NCI-H226 (cell line): ENCODE data around the gene GRK1.
"Not testable (repeated sequence)": the region's sequence is repeated elsewhere in the genome, so short reads cannot be mapped to it uniquely, and the experiment has no call there.

Source experiments
- DNase-seq: peaks from one replicate; pipeline ENCODE4 v3.0.0-alpha.2; 2015

Gene GRK1

DNA sequence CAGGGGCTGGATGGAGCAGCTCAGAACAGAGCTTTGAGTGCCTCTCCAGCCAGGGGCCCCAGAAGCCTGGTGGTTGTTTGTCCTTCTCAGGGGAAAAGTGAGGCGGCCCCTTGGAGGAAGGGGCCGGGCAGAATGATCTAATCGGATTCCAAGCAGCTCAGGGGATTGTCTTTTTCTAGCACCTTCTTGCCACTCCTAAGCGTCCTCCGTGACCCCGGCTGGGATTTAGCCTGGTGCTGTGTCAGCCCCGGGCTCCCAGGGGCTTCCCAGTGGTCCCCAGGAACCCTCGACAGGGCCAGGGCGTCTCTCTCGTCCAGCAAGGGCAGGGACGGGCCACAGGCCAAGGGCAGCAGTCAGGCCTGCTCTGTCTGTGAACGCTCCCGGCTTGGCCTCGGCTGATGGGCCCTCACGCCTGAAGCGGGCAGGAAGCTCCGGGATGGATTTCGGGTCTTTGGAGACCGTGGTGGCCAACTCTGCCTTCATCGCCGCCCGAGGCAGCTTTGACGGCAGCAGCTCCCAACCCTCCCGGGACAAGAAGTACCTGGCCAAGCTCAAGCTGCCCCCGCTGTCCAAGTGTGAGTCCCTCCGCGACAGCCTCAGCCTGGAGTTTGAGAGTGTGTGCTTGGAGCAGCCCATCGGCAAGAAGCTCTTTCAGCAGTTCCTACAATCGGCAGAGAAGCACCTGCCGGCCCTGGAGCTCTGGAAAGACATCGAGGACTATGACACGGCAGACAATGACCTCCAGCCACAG, at the start of gene GRK1:
Gene GRK1 (plus strand): TSS at position 269 of the 751 bp plus-strand sequence. CDS start 168 bp downstream, at position 437.
- no peak for DNase-seq

DNA sequence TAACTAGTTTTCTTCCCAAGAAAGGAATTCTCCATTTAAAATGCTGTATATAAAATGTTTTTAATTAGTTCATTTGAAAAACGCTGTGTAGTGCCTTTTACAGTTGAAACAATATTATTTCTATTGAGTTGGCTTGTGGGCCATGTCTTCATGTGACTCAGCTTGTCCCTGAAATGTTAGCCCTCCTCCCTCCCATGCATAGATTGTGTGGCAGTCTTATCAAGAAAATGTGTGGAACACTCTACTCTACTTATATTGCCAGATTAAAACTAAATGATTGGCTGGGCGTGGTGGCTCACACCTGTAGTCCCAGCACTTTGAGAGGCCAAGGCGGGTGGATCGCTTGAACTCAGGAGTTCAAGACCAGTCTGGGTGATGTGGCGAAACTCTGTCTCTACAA, 49.1 kb upstream of the GRK1 start:
- DNase-seq: no peak

DNA sequence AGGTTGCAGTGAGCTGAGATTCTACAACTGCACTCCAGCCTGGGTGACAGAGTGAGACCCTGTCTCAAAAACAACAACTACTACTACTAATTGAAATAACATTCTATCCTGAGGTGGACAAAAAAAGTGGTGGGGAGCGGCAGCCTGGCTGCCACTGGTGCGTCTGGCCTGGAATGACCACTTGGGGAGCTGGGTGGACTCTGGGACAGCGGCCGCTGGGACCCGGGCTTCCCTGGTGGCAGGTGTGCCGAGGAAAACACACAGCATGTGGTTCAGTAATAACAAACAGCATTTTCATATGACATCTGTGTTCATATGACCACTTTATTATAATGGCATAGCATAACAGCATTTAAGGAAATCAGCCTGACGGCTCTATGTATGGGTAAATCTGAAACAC, 48.6 kb upstream of the GRK1 start:
- no peak for DNase-seq

GRCh38 chr13:113620036-113620796, 46.8 kb upstream of the GRK1 start:
- DNase-seq: no peak

DNA sequence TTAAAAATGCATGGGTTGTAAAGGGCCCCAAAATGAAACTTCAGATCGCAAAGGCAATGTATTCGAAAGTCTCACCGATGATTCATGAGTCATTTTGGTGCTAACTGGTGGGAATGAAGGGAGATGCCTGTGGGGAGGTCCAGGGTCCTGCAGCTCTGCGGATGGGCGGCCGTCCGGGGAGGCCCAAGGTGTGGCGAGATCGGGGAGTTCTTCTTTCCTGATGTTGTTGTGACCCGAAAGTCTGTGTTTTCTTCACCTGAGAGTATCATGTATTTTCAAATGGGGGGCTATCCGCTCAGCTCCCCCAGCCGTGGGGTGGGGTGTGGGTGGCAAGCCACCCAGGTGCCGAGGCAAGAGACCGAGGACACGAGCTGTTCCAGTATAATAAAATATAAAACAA, 46.0 kb upstream of the GRK1 start:
- no peak for DNase-seq

DNA sequence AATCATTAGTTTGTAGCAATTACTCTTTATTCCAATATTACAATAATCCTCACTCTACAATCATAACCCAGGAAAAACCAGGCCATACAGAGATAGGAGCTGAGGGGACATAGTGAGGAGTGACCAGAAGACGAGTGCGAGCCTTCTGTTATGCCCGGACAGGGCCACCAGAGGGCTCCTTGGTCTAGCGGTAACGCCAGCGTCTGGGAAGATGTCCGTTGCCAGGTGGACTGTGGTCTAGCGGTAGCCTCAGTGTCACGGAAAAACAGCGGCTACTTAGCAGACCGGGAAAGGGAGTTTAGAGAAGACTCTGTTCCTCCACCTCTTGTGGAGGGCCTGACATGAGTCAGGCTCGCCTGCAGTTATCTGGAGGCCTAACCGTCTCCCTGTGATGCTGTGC, 45.5 kb upstream of the GRK1 start:
- not testable (repeated sequence) for DNase-seq

- not testable (repeated sequence) for DNase-seq
Observed at GRCh38 chr13:113621986-113622550, 45.0 kb upstream of the GRK1 start.

GRCh38 chr13:113622791-113623490, 44.1 kb upstream of the GRK1 start:
- no peak for DNase-seq

DNA sequence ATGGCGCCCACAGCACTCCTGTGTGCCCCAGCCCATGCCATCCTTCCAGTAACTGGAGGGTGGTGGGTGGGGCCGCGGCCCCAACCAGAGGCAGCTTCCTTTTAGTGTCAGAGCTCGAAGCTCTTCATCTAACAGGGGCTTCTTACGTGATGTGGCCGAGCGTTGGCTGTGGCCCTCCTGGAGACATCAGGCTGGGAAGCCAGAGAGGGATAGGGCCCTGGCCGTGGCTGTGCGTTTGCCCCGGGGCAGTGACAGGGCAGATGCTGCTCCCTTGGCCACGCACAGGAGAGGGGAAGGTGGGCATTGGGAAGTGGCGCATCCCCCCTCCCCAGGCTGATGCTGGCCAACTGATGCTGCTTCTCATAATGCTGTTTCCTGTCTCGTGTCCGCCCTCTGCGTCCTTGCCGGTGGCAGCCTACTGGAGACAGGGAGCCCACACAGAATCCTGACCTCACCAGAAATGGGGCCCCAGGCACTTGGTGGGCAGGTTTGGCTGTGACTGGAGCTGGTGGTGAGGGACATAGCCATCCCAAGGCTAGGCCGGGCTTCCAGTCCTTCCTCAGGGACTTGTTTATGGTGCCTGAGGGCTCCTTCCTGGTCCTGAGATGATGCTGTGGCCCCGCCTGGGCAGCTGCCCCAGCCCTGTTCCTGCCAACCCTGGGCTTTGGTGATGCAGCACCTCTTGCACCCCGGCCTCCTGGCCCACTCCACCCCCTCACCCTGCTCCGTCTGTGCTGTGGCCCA, 43.4 kb upstream of the GRK1 start:
- no peak for DNase-seq

GRCh38 chr13:113624235-113624587, 42.8 kb upstream of the GRK1 start:
- DNase-seq: no peak

DNA sequence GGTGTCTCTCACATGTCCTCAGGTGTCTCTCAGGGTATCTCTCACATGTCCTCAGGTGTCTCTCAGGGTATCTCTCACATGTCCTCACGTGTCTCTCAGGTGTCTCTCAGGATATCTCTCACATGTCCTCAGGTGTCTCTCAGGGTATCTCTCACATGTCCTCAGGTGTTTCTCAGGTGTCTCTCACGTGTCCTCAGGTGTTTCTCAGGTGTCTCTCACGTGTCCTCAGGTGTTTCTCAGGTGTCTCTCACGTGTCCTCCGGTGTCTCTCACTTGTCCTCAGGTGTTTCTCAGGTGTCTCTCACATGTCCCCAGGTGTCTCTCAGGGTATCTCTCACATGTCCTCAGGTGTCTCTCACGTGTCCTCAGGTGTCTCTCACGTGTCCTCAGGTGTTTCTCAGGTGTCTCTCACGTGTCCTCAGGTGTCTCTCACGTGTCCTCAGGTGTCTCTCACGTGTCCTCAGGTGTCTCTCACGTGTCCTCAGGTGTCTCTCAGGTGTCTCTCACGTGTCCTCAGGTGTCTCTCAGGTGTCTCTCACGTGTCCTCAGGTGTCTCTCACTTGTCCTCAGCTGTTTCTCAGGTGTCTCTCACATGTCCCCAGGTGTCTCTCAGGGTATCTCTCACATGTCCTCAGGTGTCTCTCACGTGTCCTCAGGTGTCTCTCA, 42.2 kb upstream of the GRK1 start:
- DNase-seq: not testable (repeated sequence)

DNA sequence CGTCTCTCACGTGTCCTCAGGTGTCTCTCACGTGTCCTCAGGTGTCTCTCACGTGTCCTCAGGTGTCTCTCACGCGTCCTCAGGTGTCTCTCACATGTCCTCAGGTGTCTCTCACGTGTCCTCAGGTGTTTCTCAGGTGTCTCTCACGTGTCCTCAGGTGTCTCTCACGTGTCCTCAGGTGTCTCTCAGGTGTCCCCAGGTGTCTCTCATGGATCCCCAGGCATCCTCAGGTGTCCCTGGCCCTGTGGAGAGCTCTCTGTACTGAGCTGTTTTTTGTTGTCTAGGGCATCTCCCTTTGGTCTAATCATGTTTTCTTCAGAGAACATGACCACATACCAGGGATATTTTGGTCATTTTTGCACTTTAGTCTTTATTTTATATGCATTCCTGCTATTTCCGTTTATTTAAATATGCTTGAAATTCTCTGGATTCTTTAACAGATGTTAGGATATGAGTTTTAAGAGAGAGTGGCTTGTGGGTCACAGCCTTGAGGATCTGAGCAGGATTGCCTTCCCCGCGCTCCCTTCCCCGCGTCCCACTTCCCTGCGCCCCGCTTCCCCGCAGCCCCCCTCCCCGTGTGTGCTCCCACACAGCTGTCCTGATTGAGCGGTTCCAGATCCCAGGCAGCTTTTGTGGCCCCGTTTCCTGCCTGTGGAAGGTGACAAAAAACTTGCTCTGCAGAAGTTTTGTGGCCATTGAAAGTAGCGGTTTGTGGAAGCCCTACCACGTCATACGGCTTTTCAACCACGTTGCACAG, 40.9 kb upstream of the GRK1 start:
- DNase-seq: no peak

DNA sequence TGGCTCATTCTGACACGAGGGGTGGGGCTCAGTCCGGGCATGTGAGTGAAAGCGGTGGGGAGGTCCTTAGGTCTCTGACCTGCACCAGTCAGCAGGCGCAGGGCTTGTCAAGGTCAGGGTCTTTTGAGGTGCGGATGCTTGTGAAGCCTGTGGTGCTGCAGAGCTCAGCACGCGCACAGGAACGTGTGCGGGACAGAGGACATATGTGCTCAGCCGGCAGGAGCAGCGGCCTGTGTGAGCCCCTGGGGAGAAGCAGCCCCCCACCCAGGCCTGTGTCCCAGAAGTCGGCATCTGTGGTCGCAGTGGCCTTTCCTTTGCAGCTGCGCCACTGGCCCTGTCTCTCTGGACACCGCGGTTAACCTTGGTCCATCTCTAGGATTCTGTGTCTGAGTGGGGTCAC, 39.9 kb upstream of the GRK1 start:
- DNase-seq: no peak

GRCh38 chr13:113628291-113629270, 38.4 kb upstream of the GRK1 start:
- no peak for DNase-seq

DNA sequence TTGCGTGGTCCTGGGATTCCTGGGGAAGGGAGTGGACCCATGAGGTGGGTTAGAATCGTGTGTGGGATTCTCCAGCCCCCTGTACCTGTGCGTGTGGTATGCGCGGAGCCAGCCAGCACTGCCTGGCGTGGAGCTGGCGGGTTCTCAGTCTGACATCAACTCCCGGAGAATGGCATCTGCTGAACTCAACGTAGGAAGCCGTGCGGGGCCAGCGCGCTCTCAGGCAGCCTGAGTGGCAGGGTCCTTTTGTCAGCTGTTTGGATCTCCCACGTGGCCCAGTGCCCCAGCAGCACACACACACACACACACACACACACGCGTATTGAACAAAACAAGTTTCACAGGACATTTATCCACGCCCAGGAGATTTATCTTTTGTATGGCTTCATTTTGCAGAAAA, 37.2 kb upstream of the GRK1 start:
- DNase-seq: no peak

DNA sequence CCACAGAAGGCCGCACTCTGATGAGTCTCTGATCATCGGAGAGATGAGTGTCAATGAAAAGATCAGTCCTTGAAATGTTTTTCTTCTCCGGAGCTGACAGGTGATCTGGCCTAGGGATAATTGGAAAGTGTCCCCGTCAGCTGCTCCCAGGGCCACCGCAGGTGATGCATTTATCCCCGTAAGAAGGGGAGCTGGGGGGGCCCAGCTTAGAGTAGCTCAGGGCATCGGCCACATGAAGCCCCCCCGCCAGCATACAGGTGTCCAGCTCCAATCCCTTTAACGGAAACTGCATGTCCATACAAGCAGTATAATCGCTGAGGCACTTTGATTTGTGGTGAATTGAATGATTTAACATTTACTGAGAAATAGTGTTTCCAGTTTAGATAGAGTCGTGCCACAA, 36.7 kb upstream of the GRK1 start:
- no peak for DNase-seq

- DNase-seq: no peak
Observed at GRCh38 chr13:113630804-113631203, 36.2 kb upstream of the GRK1 start.

DNA sequence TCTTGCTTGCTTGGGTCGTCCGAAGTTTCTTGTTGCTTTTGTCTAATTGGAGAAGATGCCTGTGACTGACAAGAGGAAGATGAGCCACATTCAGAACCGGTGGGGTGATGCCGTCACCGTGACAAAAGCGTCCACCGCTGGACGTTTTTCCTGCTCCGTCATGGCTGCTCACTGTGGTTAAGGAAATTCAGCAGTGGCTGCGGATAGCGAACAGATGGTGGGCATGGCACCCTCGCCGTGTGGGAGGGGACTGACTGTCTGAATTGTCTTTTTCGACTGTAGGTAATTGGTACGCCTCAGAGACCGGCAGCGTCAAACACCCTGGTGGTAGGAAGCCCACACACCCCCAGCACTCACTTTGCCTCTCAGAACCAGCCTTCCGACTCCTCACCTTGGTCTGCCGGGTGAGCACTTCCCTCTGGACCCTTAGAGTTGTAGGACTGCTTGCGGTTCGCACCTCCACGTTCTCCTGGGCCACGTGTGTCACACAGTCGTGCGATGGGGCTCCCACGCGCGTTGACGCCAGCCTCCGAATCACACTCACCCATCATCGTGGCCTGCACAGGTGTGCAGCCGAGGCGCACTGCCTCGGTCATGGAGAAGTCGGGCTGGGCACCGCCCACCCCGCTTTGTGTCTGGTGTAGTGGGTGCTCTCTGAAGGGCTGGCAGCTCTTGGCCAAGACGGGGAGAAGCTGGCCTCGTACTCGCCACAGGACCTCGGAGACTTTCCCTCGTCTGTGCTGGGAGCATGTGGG, 35.5 kb upstream of the GRK1 start:
- DNase-seq: no peak

GRCh38 chr13:113632706-113633484, 34.1 kb upstream of the GRK1 start:
- no peak for DNase-seq
